GM21576 (cell line): Measurements from ENCODE around the gene SMIM22.
A peak's percentile ranks its signal among the peaks of the same experiment; 100 is the strongest.

Experiments used
- ATAC-seq: cut with Tn5 transposase; IDR thresholded peaks from one replicate; pipeline ENCODE4 v1.9.1; 2021; ENCODE audit warnings: mild to moderate bottlenecking, moderate library complexity; ENCODE audit not compliant: unreplicated experiment

SMIM22 gene, protein sequence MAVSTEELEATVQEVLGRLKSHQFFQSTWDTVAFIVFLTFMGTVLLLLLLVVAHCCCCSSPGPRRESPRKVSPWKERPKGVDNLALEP

DNA sequence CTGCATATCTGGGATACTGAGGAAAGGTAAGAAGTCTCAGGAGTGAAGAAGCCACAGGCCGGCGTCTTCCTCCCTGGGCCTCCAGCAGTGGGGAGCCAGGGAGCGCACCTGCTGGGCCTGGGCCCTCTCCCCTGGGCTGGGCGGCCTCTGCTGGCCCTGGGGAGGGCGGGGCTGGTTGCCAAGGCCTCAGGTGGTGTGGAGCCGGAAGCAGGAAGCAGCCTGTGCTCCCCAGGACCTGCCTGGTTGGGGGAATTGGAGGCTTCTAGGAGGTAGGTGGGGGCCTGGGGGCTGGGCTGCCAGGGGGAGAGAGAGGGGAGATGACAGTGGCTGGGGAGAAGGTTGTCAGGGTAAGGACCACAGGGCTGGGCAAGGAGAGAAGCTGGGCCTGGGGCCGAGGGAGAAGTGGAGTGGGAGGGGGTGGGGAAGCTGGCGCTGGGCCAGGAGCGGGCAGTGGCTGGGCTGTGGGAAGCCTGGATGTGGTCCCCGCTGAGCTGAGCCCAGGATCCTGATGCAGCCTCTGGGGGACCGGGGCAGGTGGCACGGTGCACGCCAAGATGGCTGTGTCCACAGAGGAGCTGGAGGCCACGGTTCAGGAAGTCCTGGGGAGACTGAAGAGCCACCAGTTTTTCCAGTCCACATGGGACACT is at the start of gene SMIM22:
Gene SMIM22 (plus strand): TSS at position 189 of the 647 bp plus-strand sequence. CDS start 366 bp downstream, at position 555.
- ATAC-seq: no peak

- ATAC-seq: no peak
Observed at GRCh38 chr16:4746215-4746614, 49.0 kb upstream of the SMIM22 start.

GRCh38 chr16:4746991-4747574 is 48.1 kb upstream of the SMIM22 start:
- no peak for ATAC-seq

DNA sequence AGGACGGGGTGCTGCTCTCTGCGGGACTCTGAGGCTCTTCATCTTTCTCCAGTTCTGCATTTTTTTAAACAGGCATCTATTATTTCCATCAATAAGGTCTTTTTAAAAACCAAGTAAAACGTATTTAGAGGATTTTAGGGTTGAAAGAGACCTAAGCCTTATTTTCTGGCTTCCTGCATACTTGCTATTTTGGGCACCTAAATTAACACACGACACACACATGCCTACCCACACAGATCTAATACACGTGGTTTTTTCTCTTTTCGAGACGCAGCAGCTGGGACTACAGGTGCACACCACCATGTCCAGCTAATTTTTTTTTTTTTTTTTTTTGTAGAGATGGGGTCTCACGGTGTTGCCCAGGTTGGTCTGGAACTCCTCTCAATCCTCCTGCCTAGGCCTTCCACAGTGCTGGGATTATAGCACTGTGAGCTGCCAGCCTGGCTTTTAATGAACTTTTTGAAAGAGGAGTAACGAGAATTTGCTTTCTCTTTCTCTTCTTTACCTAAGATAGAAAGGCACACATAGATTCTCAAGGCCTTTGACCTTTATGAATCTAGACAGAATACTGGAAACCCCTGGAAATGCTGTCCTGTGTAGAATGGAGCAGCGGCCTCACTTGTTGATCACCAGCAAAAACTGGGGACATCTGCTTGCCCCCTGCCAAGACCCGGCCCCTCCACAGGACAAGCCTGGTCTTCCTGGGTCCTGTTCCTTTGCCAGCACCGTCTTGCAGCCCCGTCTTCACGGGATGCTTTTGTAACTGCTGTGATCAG is 47.1 kb upstream of the SMIM22 start:
- ATAC-seq: no peak

DNA sequence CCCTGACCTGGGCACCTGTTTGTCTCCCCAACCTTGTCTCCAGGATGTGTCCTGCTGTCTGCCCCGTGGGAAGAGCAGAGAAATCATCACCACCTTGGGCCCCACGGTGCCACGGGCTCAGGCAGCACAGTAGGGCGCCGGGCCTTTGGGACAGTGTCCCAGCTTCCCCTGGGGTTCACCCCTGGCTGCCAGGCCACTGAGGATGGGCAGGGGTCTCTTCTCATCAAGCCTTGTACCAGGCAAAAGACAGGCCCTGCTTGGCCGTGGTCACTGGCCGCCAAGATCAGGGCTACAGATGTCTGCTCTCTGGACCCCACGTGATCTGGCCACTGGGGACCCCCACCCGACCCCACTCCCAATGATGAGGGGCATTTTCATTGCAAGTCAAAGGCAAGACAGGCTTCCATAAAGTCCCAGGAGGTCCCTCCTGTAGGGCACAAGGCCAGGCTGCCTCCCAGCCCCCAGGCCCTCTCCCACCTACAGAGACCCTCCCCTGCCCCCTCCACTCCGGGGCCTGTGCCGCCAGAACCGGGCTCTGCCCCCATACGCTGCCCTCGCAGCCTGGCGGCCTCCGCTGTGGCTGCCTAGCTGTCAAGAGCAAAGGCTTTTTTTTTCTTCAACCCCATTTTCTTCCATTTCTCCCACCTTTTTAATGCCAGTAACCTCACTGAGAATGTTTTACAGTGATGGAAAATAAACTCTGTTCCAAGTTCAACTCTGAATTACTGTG is 46.3 kb upstream of the SMIM22 start:
- ATAC-seq: no peak

- ATAC-seq: no peak
Observed at GRCh38 chr16:4749700-4750257, 45.4 kb upstream of the SMIM22 start.

DNA sequence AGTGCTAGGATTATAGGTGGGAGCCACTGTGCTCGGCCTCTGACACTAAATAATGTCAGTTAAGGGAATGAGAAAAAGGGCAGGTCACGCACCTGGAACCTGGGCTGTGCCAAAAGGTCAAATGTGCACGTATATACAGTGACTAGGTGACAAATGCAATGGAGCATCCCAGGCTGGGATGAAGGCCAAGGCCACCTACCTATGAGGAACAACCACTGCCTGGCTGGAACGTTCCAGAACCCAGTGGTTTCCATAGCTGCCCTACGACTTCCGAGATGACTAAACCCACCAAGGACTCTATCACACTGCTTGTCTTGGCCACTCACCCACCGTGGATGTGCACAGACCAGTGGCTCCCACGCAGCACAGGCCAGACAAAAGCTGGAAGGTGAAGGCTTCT is 44.3 kb upstream of the SMIM22 start:
- ATAC-seq: no peak

DNA sequence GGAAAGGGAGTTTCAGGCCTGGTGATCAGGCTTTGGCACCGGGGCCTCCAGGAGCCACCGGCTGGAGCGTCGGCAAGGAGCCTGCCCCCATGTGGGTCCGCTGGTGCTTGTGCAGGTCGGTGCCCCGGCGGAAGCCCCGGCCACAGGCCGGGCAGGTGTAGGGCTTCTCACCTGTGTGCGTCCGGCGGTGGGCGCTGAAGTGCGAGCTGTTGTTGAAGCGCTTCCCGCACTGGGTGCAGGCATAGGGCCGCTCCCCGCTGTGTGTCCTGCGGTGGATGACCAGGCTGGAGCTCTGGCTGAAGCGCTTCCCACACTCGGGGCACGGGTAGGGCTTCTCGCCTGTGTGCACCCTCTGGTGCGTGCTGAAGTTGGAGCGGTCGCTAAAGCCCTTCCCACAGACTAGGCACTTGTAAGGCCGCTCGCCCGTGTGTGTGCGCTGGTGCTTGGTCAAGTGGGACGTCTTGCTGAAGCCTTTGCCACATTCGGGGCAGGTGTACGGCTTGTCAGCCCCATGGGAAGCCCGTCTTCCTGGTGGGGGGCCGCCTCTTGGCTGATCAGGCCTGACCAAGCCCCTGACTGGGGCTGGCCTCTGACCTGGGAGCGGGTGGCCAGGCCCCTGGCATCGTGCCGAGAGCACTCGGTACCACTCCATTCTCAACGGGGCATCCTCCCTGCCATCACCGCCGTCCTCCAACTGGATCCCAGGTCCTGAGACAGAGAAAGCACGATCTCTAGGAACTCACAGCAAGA is 42.6 kb upstream of the SMIM22 start:
- no peak for ATAC-seq

DNA sequence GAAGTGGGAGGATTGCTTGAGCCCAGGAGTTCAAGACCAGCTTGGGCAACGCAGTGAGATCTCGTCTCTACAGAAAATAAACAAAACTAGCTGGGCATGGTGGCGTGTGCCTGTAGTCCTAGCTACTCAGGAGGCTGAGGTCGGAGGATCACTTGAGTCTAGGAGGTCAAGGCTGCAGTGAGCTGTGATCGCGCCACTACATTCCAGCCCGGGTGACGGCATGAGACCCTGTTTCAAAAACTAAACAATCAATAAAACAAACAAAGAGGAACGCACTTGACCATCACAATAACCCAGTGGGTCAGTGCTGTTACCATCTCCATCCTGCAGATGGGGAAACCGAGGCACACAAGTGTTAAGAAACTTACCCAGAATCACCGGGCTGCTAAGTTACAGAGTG is 41.9 kb upstream of the SMIM22 start:
- no peak for ATAC-seq

DNA sequence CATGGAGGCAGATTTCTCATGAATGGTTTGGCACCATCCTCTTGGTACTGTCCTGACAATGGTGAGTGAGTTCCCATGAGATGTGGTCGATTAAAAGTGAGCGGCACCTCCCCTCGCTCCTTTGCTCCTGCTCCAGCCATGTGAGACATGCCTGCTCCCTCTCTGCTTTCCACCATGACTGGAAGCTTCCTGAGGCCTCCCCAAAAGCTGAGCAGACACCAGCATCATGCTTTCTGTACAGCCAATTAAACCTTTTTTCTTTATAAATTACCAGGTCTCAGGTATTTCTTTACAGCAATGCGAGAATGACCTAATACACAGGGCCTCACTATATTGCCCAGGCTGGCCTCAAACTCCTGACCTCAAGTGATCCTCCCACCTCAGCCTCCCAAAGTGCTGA is 40.3 kb upstream of the SMIM22 start:
- ATAC-seq: no peak

DNA sequence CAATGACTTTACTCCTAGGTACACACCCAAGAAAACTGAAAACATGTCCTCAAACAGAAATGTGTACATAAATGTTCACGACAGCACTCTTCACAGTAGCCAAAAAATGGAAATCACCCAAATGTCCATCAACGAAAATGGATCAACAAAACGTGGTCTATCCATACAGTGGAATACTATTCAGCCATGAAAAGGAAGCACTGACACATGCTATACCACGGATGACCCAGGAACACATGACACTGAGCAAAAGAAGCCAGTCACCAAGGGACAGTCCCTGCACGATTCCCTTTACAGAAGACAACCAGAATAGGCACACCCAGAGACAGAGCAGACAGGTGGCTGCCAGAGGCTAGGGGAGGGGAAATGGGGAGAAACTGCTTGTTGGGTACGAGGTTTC is 39.5 kb upstream of the SMIM22 start:
- no peak for ATAC-seq

DNA sequence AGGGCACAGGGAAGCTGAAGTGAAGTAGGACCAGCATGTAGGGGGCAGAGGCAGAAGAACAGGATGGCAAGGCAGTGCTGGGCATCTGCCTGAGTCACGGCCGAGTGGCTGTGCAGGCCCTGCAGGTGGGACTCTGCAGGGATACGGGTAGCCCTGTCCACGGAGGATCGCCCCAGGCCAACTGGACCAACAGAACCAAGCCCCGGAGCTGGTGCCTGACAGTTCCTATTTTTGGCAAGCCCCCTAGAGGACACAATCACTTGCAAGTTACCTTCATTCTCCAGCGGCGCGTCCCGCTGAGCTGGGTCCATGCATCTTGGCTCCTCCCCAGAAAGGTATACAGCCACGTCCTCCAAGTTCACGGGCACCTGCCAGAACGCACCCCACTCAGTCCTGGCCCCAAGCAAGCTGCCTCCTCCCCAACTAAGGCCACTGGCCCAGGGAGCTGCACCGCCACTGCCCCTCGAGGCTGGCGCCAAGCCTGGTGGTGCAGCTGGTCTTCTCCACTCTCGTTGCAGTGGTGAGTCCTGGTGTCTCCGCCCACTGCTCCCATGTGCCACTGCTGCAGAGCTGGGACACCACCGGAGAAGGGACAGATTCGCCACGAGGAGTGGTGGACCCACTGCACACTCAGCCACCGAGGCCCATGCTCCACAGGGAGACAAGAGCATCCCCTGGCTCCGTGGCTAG is 34.8 kb upstream of the SMIM22 start:
- no peak for ATAC-seq

DNA sequence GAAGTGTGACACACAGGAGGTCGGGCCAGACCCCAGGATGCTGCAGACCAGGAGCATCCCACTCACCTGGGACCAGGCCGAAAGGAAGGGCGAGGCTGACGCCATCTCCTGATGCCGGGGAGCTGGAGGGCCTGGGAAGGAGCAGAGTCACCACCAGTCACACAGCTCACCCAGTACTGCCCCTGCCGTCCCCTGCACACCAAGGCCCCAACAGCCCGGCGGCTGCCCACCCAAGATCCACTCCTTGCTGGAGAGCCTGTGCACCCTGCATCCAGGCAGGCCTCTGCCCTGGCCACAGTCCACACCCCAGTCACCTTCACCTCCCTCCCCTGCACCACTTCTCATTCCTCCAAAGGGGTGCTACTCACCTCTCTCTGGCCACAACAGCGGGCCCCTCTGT is 33.0 kb upstream of the SMIM22 start:
- no peak for ATAC-seq

DNA sequence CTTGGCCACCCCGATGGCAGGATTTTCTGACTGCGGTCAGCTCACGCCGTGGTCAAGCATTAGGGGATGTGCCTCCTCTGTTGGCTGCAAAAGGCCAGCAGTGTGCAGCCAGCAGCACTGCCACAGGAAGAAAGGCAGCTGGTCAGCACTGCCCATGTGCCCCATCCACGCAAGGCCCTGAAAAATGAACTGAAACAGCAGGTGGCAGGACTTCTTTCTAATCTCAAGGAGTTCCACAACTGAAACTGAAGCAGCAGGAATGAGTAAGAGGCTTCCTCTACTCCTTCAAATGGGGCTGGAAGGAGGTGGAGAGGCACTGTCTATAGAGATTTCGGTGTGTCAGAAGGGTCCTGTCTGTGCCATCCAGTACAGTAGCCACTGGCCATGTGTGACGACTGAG is 31.4 kb upstream of the SMIM22 start:
- no peak for ATAC-seq

DNA sequence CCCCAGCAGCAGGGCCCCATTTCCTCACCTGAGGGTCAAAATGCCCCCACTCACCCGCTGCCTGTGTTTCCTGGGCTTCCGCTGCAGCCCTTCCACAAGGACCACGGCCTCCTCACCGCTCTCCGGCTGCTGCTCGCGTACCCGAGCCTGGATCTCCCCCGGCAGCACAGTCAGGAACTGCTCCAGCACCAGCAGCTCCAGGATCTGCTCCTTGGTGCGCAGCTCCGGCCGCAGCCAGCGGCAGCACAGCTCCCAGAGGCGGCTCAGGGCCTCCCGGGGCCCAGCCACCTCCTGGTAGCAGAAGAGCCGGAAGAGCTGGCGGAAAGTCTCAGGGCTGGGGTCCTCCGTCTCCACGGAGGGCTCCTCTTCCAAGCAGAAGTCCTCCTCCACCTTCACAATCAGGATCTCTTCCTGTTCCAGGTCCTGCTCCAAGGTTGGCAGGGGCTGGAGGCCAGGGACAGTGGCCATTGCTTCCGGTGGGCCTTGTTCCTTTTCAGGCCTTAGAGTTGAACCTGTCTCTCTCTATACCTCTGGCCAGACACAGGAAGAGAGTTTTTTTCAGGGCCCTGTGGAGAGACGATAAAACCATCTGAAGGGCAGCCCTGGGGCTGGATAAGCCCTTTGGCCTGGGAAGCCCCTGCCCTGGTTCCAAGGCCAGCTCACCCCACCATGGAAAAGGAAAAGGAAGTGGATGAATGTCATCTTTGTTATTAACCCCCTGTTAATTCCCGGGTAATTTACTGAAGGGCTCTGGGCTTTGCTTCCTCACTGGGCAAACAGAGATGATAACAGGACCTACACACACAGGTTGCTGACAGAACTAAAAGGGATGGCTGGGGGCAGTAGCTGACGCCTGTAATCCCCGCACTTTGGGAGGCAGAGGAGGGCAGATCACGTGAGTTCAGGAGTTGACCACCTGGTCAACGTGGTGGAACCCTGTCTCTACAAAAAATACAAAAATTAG is 29.4 kb upstream of the SMIM22 start:
- no peak for ATAC-seq

GRCh38 chr16:4766875-4767628 is 28.1 kb upstream of the SMIM22 start, which contains the start of gene ZNF500:
Gene ZNF500, minus strand, starts transcription at chr16:4767162. Its CDS starts 1,184 bp downstream, at chr16:4765978.
- ATAC-seq: peak; percentile 87

- no peak for ATAC-seq
Observed at GRCh38 chr16:4767872-4768548, 27.2 kb upstream of the SMIM22 start.
